GM21423 (cell line): Measurements from ENCODE around the gene HDGFL2.
"Not testable (repeated sequence)": the region's sequence is repeated elsewhere in the genome, so short reads cannot be mapped to it uniquely, and the experiment has no call there.

ENCODE experiments used
- ATAC-seq: cut with Tn5 transposase; IDR thresholded peaks from one replicate; pipeline ENCODE4 v1.9.1; 2021; ENCODE audit warnings: mild to moderate bottlenecking, moderate library complexity; ENCODE audit not compliant: unreplicated experiment

Gene HDGFL2

DNA sequence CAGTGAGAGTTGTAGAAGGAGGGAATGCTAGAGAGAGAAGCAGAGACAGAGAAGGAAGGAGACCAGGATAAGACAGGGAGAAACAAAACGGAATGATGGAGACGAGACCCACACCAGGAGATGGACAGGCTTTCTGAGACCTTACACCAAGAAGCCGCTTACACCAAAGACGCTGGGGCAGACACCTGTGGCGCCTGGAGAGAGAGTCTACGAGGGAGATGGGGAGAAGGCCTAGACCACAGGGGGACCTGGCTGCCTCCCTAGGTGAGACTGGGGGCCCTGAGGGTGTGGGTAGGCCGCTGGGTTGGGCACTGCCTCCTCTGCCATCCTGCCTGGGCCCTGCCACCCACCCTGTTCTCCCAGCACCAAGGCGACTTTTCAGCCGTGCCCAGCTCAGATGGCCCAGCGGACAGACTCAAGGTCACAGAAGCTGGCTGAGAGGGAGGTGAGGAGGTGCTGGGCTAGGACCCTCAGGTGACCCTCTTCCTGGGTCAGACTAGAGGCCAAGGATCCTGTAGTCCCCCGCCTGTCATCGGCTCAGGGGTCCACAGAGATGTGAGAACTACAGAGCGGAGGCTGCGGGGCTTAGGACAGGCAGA is 57.9 kb downstream of the HDGFL2 start:
- ATAC-seq = no peak

DNA sequence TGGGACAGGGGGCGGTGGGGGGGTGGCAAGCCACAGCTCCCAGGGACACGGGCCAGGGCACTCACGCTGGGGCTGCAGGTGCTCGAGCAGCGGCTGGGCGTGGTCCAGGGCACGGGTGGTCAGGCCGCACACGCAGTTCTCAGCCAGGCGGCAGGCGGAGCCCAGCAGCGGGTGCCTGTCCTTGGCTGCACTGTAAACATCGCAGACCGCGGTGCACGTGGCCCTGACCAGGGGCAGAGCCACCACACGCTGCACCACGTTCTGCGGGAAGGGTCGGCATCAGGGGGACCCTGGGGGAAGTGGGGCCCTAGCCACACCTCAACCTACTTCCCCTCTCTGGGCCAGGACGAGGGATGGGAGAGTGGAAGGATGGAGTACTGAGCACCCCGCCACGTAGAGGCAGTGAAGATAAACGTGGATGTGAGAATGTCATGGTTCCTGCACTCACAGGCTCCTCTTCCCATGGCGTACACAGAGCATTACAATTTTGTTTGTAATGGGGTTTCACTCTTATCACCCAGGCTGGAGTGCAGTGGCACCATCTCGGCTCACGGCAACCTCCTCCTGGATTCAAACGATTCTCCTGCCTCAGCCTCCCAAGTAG is 59.6 kb downstream of the HDGFL2 start:
- no peak for ATAC-seq

GRCh38 chr19:4533334-4533733 is 61.2 kb downstream of the HDGFL2 start:
- no peak for ATAC-seq

DNA sequence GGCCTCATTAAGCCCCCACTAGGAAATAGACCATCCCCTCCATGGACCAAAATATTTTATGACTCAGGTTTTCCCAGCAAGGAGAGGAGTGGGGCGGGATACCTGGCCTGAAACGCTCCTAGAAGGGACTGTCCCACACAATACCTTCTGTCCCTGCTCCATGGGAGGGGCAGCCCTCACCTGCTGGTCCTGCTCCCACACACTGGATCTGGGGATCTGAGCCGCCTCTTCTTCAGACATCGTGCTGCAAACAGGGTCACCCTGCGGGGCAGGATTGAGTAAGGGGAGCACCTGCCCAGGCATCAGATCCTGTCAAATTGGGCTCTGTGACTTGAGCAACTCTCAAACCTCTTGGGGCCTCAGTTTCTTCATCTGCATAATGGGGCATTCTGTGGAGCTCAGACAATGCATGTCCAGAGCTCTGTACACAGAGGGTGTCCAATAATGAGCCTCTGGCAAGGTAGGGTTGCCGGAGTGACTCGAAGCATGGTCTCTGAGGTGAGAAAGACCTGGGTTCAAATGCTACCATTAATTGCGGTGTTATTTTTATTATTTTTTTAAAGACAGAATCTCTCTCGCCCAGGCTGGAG is 61.8 kb downstream of the HDGFL2 start:
- no peak for ATAC-seq

DNA sequence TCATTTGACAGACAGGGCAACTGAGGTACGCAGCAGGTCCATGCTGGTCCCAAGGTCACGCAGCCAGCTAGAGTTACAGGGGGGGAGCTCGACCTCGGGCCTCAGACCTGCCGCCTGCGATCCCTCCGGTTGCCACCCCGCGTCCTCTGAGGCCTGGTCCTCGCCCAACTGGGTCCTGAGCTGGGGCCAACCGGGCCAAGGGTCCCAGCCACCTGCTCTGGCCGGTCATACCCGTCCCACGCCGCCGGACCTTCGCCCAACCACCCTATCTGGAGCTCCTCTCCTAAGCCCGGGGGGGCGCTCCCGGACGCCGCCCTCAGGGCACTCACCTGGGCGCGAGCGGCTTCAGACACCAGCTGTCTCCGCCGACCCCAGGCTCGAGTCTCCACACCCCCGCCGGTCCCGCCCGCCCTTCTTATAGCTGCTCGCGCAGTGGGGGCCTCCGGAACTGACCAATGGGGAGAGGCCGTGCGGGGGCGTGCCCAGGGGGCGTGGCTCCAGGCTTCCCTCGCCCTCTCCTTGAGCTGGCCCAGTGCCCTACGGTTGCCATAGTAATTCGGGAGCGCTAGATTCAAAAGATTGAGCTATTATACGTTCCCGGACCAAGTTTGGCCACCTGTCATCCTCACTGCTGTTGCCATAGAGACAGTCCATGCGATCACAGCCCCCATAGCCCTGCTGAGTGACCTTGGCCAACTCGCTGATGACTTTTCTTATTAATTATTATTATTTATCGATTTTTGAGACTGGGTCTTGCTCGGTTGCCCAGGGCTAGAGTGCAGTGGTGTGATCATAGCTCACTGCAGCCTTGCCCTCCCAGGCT is 63.0 kb downstream of the HDGFL2 start, which contains the start of gene PLIN5:
Gene PLIN5, minus strand, starts transcription at position 389 of the 823 bp plus-strand sequence. CDS start 1,150 bp downstream, outside the sequence.
- ATAC-seq = no peak

DNA sequence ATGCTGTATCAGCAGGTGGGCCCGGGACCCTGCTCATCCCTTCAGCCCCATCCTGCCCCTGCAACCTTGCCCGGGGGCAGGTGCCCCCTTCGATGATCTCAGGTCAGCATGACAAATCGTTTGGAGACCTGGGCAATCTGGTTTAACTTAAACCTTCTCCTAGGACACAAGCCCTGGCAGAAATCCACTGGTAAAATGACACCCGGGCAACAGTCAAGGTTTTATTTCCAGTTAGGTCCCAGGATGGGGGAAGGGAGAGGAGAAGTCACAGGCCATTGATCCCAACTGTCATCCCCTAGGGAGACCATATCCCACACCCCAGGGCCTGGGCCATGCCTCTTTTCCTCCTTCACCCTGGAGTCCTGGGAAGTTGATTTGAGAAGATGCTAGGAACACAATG is 64.7 kb downstream of the HDGFL2 start:
- ATAC-seq = no peak

DNA sequence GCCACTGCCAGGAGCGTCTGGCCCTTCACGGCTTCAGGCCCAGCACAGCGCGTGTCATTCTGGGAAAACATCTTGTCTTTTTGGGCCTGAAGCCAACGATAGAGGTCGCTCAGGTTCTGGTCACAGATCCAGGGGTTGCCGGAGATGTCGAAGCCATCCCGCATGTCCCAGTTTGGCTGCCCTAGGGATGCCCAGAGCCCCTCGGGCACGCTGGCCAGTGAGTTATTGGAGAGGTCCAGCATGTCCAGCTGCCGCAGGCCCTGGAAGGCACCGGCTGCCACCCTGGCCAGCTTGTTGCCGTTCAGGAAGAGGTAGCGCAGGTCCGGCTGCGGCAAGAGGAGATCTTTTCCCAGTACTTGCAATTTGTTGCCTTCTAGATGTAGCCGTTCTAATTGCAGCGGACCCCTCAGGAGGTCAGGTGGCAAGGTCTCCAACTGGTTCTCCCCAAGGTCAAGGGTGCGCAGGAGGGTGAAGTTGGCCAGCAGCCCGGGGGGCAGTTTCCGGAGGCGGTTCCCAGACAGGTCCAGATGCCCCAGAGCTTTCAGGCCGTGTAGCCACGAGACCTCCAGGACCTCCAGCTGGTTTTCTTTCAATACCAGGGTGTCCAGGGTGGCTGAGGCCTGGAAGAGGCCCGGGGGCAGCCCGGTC is 66.0 kb downstream of the HDGFL2 start:
- ATAC-seq = no peak

DNA sequence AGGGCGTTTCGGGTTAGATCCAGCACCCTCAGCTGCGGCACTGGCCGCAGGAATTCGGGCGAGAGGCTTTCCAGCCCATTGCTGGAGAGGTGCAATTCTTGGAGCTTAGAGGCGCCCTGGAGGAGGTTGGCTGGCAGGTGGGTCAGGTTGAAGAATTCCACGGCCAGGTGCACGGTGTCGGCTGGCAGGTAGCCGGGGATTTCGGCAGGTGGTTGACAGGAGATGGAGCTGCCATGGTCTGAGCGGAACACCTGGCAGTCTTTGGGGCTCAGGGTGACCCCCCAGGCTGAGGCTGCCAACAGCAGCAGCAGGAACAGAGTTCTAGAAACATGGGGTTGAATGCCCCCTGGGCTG is 66.5 kb downstream of the HDGFL2 start:
- no peak for ATAC-seq

GRCh38 chr19:4539169-4539692 is 67.1 kb downstream of the HDGFL2 start:
- no peak for ATAC-seq

DNA sequence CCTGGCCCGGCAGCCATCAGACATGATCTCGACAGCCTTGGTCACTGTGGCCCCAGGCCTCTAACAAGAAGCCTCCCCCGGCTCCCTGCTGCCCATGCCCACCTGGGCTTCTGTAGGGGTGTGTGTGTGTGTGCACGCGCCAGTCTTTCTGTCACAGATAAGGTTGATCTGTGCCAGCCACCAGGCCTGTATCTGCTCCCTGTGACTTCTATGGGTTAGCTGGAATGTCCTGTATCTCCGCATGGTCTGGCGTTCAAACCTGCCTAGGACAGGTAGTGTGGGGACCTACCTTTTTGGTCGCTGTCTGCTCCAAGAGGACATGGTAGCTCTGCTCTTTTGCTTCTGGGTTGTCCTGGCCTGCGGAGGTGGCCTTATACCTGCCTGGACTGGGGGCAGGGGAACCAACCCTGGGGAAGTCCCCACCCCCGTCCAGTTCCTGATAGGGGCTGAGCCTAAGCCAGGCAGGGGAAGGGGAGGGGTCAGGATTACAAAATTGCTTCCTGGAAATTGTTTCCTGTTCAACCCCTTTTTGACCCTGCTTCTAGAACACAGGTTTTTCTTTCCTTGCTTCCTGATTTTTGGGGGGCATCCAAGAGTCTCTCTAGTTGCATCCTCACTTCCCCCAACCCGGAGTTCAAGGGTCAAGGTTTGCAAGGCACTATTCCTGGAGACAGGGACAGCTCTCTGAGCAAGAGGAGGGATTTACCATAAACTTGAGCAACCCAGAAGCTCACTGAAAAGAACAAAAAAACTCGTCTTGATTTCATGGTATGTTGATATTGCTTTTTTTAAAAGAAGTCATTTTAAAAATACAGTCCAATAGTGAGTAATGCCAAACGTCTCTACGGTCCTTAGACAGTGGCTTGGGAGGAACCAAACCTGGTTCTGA is 67.8 kb downstream of the HDGFL2 start, which contains the start of gene LRG1:
Gene LRG1, minus strand, starts transcription at position 344 of the 889 bp plus-strand sequence. Its CDS starts 23 bp downstream, at position 321.
- no peak for ATAC-seq

DNA sequence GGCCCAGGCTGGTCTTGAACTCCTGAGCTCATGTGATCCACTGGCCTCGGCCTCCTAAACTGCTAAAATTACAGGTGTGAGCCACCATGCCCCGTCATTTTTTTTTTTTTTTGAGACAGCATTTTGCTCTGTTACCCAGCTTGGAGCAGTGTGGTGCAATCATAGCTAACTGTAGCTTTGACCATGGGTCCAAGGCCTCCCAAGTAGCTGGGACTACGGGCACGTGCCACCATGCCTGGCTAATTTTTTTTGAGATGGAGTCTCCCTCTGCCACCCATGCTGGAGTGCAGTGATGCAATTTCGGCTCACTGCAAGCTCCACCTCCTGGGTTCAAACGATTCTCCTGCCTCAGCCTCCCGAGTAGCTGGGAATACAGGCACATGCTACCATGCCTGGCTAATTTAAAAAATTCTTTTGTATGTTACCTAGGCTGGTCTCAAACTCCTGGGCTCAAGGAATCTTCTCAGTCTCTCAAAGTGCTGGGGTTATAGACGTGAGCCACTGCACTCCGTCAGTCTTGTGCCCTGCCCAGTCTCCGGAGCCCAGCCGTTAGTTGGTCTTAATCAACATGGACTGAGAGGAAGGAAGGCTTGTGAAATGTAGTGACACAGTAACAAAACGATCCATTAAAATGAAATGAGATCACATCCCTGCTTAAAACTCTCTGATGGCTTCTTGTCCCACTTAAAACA is 69.2 kb downstream of the HDGFL2 start:
- no peak for ATAC-seq

DNA sequence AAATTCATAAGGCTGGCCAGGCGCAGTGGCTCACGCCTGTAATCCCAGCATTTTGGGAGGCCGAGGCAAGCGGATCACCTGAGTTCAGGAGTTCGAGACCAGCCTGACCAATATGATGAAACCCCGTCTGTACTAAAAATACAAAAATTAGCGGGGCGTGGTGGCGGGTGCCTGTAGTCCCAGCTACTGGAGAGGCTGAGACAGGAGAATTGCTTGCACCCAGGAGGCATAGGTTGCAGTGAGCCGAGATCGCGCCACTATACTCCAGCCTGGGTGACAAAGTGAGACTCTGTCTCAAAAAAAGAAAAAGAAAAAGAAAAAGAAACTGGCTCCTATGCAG is 69.7 kb downstream of the HDGFL2 start:
- not testable (repeated sequence) for ATAC-seq

- no peak for ATAC-seq
Measured at GRCh38 chr19:4542896-4543841, 71.1 kb downstream of the HDGFL2 start.

- no peak for ATAC-seq
Measured at GRCh38 chr19:4543842-4544647, 71.9 kb downstream of the HDGFL2 start.

- no peak for ATAC-seq
Measured at GRCh38 chr19:4547303-4548237, 75.5 kb downstream of the HDGFL2 start.

DNA sequence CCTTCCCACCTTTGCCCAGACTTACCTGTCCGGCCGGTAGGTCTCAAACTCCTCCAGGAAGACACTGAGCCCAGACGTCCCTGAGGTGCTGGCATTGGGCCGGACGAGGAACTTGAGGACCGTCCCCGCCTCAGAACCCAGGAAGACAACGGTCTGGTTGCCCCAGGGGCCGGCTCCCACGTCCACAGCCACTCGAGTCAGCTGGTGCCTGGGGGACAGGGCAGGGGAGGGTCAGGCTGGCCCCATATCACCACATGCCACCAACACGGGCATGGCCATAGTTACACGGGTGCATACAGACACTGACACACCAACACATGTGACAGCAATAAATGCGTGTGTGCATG is 76.1 kb downstream of the HDGFL2 start:
- no peak for ATAC-seq
